ENCODE measurements around the gene FBXL22.

FBXL22 gene

GRCh38 chr15:63597038-63597790 is at the start of gene FBXL22:
TSS of gene FBXL22 (plus strand) at chr15:63597387. CDS start at chr15:63597393, 6 bp downstream.
- no peak for TF ChIP-seq CTCF (conservative IDR thresholded peaks at IDR 0.05)
- peak within 1 kb of the TSS; percentile 99 for H3K27ac ChIP-seq

GRCh38 chr15:63551400-63551799 is 45.8 kb upstream of the FBXL22 start:
- H3K27ac ChIP-seq, result peak overlapping the region; percentile 39; the same call in 1 of the 2 replicates
- TF ChIP-seq CTCF (conservative IDR thresholded peaks at IDR 0.05), result no peak

- no peak for TF ChIP-seq CTCF (conservative IDR thresholded peaks at IDR 0.05)
- peak overlapping the region; percentile 39 for H3K27ac ChIP-seq
Measured at GRCh38 chr15:63553388-63553791, 43.8 kb upstream of the FBXL22 start.

- no peak for TF ChIP-seq CTCF (conservative IDR thresholded peaks at IDR 0.05)
- no peak overlapping the region for H3K27ac ChIP-seq
Measured at GRCh38 chr15:63554337-63554927, 42.8 kb upstream of the FBXL22 start.

GRCh38 chr15:63555507-63555906 is 41.7 kb upstream of the FBXL22 start:
- TF ChIP-seq CTCF (conservative IDR thresholded peaks at IDR 0.05), result no peak
- H3K27ac ChIP-seq, result no peak overlapping the region

- TF ChIP-seq CTCF (conservative IDR thresholded peaks at IDR 0.05), result no peak
- no peak overlapping the region for H3K27ac ChIP-seq
Measured at GRCh38 chr15:63556246-63556645, 40.9 kb upstream of the FBXL22 start.

- TF ChIP-seq CTCF (conservative IDR thresholded peaks at IDR 0.05), result no peak
- H3K27ac ChIP-seq, result no peak overlapping the region
Measured at GRCh38 chr15:63556736-63557135, 40.5 kb upstream of the FBXL22 start.

Data from VCaP (cell line).